Neuronal stem cell (in vitro differentiated cells): ENCODE data around the gene ETV6.

Source experiments
- DNase-seq: peaks from one replicate; pipeline ENCODE4 v3.0.0-alpha.2; 2013; ENCODE audit warnings: low spot score
- H2AFZ ChIP-seq: one replicate; pipeline ENCODE4 v1.6.1; 2013; ENCODE audit warnings: mild to moderate bottlenecking, low read length, inconsistent platforms
- H2AK5ac ChIP-seq: 2 replicates; pipeline ENCODE4 v1.6.1; 2013; ENCODE audit warnings: low read depth, mild to moderate bottlenecking, inconsistent platforms, low read length, moderate library complexity, mixed read lengths
- H2BK120ac ChIP-seq: 2 replicates; pipeline ENCODE4 v1.6.1; 2013; ENCODE audit warnings: low read depth, mild to moderate bottlenecking, inconsistent platforms, low read length, moderate library complexity, mixed read lengths
- H2BK12ac ChIP-seq: one replicate; pipeline ENCODE4 v1.6.1; 2013; ENCODE audit warnings: low read length, inconsistent platforms
- H2BK15ac ChIP-seq: 2 replicates; pipeline ENCODE4 v1.6.1; 2013; ENCODE audit warnings: mild to moderate bottlenecking, low read length, inconsistent platforms, mixed read lengths
- H2BK5ac ChIP-seq: one replicate; pipeline ENCODE4 v1.6.1; 2013; ENCODE audit warnings: inconsistent platforms, mild to moderate bottlenecking, low read length, moderate library complexity
- H3K14ac ChIP-seq: one replicate; pipeline ENCODE4 v1.6.1; 2013; ENCODE audit warnings: low read length, inconsistent platforms
- H3K18ac ChIP-seq: 2 replicates; pipeline ENCODE4 v1.6.1; 2013; ENCODE audit warnings: low read length, inconsistent platforms
- H3K23ac ChIP-seq: 2 replicates; pipeline ENCODE4 v1.6.1; 2013; ENCODE audit warnings: low read depth, mild to moderate bottlenecking, mixed read lengths, low read length, inconsistent platforms; ENCODE audit not compliant: poor library complexity
- H3K27ac ChIP-seq: replicated peaks from 3 replicates; pipeline ENCODE4 v1.5.1; 2013; ENCODE audit warnings: low read length, inconsistent platforms
- H3K27me3 ChIP-seq, 3 experiments: 2 replicates each; pipeline ENCODE4 v1.6.1; 2013; ENCODE audit warnings: low read length in 3 of 3, mild to moderate bottlenecking in 2 of 3, inconsistent platforms in 1 of 3, low read depth in 1 of 3, mixed read lengths in 1 of 3, moderate library complexity in 1 of 3; ENCODE audit not compliant: control insufficient read depth in 3 of 3, insufficient read depth in 3 of 3
- H3K36me3 ChIP-seq, 2 donors: replicated peaks in 1 of 2; 2 replicates each; pipeline ENCODE4 v1.6.1; 2013; ENCODE audit warnings: low read length in 2 of 2; ENCODE audit not compliant: control insufficient read depth in 2 of 2, insufficient read depth in 2 of 2
- H3K4ac ChIP-seq: 2 replicates; pipeline ENCODE4 v1.6.1; 2013; ENCODE audit warnings: inconsistent platforms, mild to moderate bottlenecking, low read length, moderate library complexity
- H3K4me1 ChIP-seq, 2 donors: 1 replicate in 1 of 2; 2 replicates in 1 of 2; pipeline ENCODE4 v1.6.1; 2013; ENCODE audit warnings: low read length in 2 of 2, low read depth in 1 of 2; ENCODE audit not compliant: control insufficient read depth in 2 of 2, insufficient read depth in 1 of 2
- H3K4me2 ChIP-seq: one replicate; pipeline ENCODE4 v1.6.1; 2013; ENCODE audit warnings: mild to moderate bottlenecking, low read length, inconsistent platforms; ENCODE audit not compliant: insufficient read depth, poor library complexity, severe bottlenecking
- H3K4me3 ChIP-seq, 2 donors: 2 replicates each; pipeline ENCODE4 v1.5.1; 2013; ENCODE audit warnings: low read length in 2 of 2, mild to moderate bottlenecking in 2 of 2, inconsistent platforms in 1 of 2, moderate library complexity in 1 of 2
- H3K79me1 ChIP-seq: one replicate; pipeline ENCODE4 v1.6.1; 2013; ENCODE audit warnings: low read depth, mild to moderate bottlenecking, inconsistent platforms, low read length, moderate library complexity
- H3K9ac ChIP-seq: one replicate; pipeline ENCODE4 v1.6.1; 2013; ENCODE audit warnings: mild to moderate bottlenecking, low read depth, low read length, inconsistent platforms; ENCODE audit not compliant: poor library complexity
- H3K9me3 ChIP-seq, 2 donors: replicated peaks in 1 of 2; 2 replicates each; pipeline versions ENCODE3 to v1.6.1; 2013; ENCODE audit warnings: low read length in 2 of 2, mild to moderate bottlenecking in 2 of 2, inconsistent platforms in 1 of 2, low read depth in 1 of 2, mixed read lengths in 1 of 2, moderate library complexity in 1 of 2; ENCODE audit not compliant: control insufficient read depth in 2 of 2, insufficient read depth in 1 of 2
- H4K8ac ChIP-seq: one replicate; pipeline ENCODE4 v1.6.1; 2013; ENCODE audit warnings: low read depth, mild to moderate bottlenecking, inconsistent platforms, low read length, moderate library complexity
- H4K91ac ChIP-seq: one replicate; pipeline ENCODE4 v1.6.1; 2013; ENCODE audit warnings: low read length, low read depth, mild to moderate bottlenecking, inconsistent platforms; ENCODE audit not compliant: poor library complexity
- whole genome bisulfite sequencing, 2 donors: extraction: QIAGEN DNeasy Blood & Tissue Kit; methylation state at CpG; one replicate each; pipeline ENCODE4 v1.1.7; 2013; ENCODE audit warnings: missing lambda C conversion rate in 2 of 2, mixed read lengths in 1 of 2; ENCODE audit not compliant: insufficient read length in 2 of 2, insufficient replicate concordance in 1 of 2; ENCODE audit errors: extremely low coverage in 2 of 2; 5-methylcytosine and 5-hydroxymethylcytosine counted together

ETV6 gene

DNA sequence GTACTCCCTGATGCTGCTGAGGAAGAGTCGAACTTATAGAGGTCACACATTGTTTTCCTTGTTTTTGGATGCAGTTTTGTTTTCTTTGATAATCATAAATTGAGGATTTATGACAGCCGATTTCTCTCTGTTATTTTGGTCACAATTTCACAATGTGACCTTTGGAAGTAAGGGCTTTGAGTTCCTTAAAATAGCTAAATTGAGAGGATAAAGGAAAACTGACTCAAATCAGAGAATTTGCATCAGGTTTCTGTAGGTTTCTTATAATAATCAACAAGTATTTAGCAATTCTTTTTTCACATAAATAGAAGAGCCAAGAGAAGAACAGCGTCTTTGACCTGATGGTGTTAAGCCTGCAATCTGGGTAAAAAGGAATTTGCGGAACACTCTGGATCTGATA lies 66.1 kb downstream of the ETV6 start:
- H3K4ac ChIP-seq, result no peak overlapping the region
- no peak overlapping the region for H3K23ac ChIP-seq
- H3K79me1 ChIP-seq, result peaks cover 2% of the 10 kb centered on the region
- no peak overlapping the region for H2AFZ ChIP-seq
- H4K91ac ChIP-seq, result no peak overlapping the region
- H3K4me2 ChIP-seq, result no peak overlapping the region
- no peak overlapping the region for H3K18ac ChIP-seq
- no peak for DNase-seq
- peaks cover 1 to 4% of the 10 kb centered on the region in 2 donors for H3K9me3 ChIP-seq
- H2BK12ac ChIP-seq, result no peak overlapping the region
- H2BK5ac ChIP-seq, result no peak overlapping the region
- no peak overlapping the region for H2AK5ac ChIP-seq
- H3K27me3 ChIP-seq, result no peaks in the 10 kb centered on the region
- no peak overlapping the region for H2BK120ac ChIP-seq
- WGBS, 2 donors, result no CpG with 5 or more reads among the region's 4 CpGs
- H3K9ac ChIP-seq, result no peak overlapping the region
- H3K27ac ChIP-seq, result no peak overlapping the region
- peaks cover 0 to 14% of the 10 kb centered on the region in 2 donors for H3K36me3 ChIP-seq
- H3K4me3 ChIP-seq, result no peak overlapping the region
- no peak overlapping the region for H4K8ac ChIP-seq
- H3K14ac ChIP-seq, result no peak overlapping the region
- H2BK15ac ChIP-seq, result no peak overlapping the region
- peaks cover 6% of the 10 kb centered on the region in 2 donors for H3K4me1 ChIP-seq

DNA sequence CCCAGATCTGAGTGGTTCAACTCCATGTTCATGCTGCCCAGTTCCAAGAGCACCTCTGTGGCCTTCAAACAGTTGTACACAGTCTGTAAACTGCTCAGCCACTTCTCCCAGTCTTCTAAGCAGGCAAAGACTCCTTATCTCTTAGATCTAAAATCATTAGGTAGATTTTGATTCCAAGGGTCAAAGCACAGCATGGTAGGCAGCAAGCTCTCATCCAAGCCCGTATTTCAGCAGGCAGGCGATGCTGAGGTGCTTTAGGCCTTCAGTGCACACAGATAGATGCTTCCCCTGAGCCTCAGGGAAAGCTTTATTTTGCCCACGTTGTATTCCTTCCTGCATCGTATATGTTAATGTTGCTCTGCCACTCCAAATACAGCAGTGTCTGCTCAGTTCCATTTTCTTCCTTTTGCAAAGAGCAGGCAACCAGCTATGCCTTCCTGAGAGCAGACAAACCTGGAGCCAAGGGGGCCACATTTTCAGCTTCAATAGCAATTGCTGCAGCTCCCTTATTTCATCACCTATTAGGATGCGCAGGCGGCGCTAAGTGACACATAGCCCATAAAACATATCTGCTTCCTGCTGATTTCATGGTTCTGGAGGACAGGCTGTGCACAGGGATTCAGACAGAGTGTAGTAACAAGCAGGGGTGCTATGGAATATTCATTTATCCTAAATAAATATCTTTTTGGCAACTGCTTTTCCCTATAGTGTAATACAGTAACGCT lies 67.5 kb downstream of the ETV6 start:
- no CpG with 5 or more reads among the region's 8 CpGs for WGBS, 2 donors
- no peak overlapping the region for H3K4ac ChIP-seq
- H2BK12ac ChIP-seq, result no peak overlapping the region
- DNase-seq, result no peak
- peaks cover 0 to 14% of the 10 kb centered on the region in 2 donors for H3K36me3 ChIP-seq
- peaks cover 1 to 4% of the 10 kb centered on the region in 2 donors for H3K9me3 ChIP-seq
- H4K91ac ChIP-seq, result no peak overlapping the region
- H3K4me3 ChIP-seq, result no peak overlapping the region
- H3K79me1 ChIP-seq, result peaks cover 2% of the 10 kb centered on the region
- no peak overlapping the region for H2AK5ac ChIP-seq
- no peaks in the 10 kb centered on the region for H3K27me3 ChIP-seq
- peaks cover 6% of the 10 kb centered on the region in 2 donors for H3K4me1 ChIP-seq
- no peak overlapping the region for H2BK120ac ChIP-seq
- H4K8ac ChIP-seq, result no peak overlapping the region
- H3K23ac ChIP-seq, result no peak overlapping the region
- no peak overlapping the region for H3K9ac ChIP-seq
- no peak overlapping the region for H2AFZ ChIP-seq
- H3K18ac ChIP-seq, result no peak overlapping the region
- H3K4me2 ChIP-seq, result no peak overlapping the region
- no peak overlapping the region for H3K27ac ChIP-seq
- no peak overlapping the region for H3K14ac ChIP-seq
- no peak overlapping the region for H2BK5ac ChIP-seq
- no peak overlapping the region for H2BK15ac ChIP-seq

DNA sequence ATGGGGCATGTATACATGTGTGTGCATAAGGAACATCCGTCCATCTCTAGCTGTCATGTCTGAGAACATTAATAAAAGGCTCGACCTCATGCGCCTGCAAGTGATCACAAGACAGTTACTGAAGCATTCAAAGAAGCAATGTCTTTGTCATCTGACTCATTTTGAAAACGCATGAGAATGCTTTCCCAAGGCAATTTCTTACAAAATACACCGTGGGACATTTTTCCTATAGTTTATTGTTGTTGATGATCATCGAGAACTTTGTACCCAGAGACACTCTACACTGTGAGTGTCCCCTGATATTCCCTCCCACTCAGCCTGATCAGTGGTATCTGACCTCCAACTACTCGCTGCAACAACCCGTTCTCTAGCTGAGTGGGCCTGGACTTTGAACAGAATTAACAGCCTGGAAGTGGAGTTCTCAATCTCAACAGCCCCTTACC lies 68.1 kb downstream of the ETV6 start:
- no CpG with 5 or more reads among the region's 8 CpGs for WGBS, 2 donors
- H3K9ac ChIP-seq, result no peak overlapping the region
- H3K4me1 ChIP-seq, result peaks cover 6% of the 10 kb centered on the region in 2 donors
- H3K9me3 ChIP-seq, result peaks cover 1% of the 10 kb centered on the region in 2 donors
- no peak overlapping the region for H2BK12ac ChIP-seq
- H4K91ac ChIP-seq, result no peak overlapping the region
- no peak overlapping the region for H3K14ac ChIP-seq
- peaks cover 2% of the 10 kb centered on the region for H3K79me1 ChIP-seq
- no peak overlapping the region for H4K8ac ChIP-seq
- H3K23ac ChIP-seq, result no peak overlapping the region
- H3K4me3 ChIP-seq, result no peak overlapping the region
- H3K36me3 ChIP-seq, result peaks cover 0 to 12% of the 10 kb centered on the region in 2 donors
- H2BK120ac ChIP-seq, result no peak overlapping the region
- H2AFZ ChIP-seq, result no peak overlapping the region
- H2AK5ac ChIP-seq, result no peak overlapping the region
- no peak overlapping the region for H3K4ac ChIP-seq
- H2BK15ac ChIP-seq, result no peak overlapping the region
- no peak overlapping the region for H3K4me2 ChIP-seq
- no peak for DNase-seq
- H2BK5ac ChIP-seq, result no peak overlapping the region
- H3K18ac ChIP-seq, result no peak overlapping the region
- H3K27ac ChIP-seq, result no peak overlapping the region
- no peaks in the 10 kb centered on the region for H3K27me3 ChIP-seq

DNA sequence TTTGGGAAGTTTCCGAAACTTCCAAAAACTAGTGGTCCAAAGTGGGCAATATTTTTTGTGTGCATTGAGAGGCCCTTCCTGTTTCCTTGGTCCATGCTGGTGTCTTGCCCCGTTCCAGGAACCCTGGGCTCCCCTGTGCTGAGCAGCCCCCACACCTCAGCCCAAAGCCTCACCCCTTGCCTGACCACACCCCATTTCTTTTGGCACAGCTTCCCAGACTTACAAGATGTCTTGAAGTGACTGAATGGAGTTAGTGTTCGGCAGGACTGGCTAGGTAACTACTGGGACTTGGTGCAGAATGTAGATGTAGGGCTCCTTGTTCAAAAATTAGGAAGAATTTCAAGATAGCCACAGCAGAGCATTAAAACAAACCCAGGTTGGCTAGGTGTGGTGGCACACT lies 68.6 kb downstream of the ETV6 start:
- peaks cover 0 to 8% of the 10 kb centered on the region in 2 donors for H3K36me3 ChIP-seq
- no peak overlapping the region for H3K4me2 ChIP-seq
- H2BK120ac ChIP-seq, result no peak overlapping the region
- H3K14ac ChIP-seq, result no peak overlapping the region
- no peak overlapping the region for H2AFZ ChIP-seq
- no peak overlapping the region for H4K8ac ChIP-seq
- DNase-seq, result no peak
- H4K91ac ChIP-seq, result no peak overlapping the region
- H3K9me3 ChIP-seq, result peaks cover 0 to 1% of the 10 kb centered on the region in 2 donors
- H3K4me1 ChIP-seq, result peaks cover 6% of the 10 kb centered on the region in 2 donors
- H2BK12ac ChIP-seq, result no peak overlapping the region
- no peak overlapping the region for H3K27ac ChIP-seq
- no peak overlapping the region for H3K4me3 ChIP-seq
- no peak overlapping the region for H3K23ac ChIP-seq
- H2BK5ac ChIP-seq, result no peak overlapping the region
- H3K79me1 ChIP-seq, result peaks cover 2% of the 10 kb centered on the region
- no CpG with 5 or more reads among the region's 3 CpGs for WGBS, 2 donors
- H3K27me3 ChIP-seq, result no peaks in the 10 kb centered on the region
- H3K18ac ChIP-seq, result no peak overlapping the region
- H2AK5ac ChIP-seq, result no peak overlapping the region
- no peak overlapping the region for H3K4ac ChIP-seq
- no peak overlapping the region for H2BK15ac ChIP-seq
- H3K9ac ChIP-seq, result no peak overlapping the region
